Trophoblast cell (in vitro differentiated cells and primary cell): Measurements from ENCODE around the gene NTPCR.

ENCODE experiments used
- DNase-seq, 2 donors: peaks; one replicate each; pipeline ENCODE4 v3.0.0-alpha.2; 2016
- H2AFZ ChIP-seq: 2 replicates; pipeline ENCODE4 v1.6.1; 2013; ENCODE audit warnings: low read length, moderate library complexity, mild to moderate bottlenecking; ENCODE audit not compliant: insufficient read depth, poor library complexity
- H2AK5ac ChIP-seq: 2 replicates; pipeline ENCODE4 v1.6.1; 2013; ENCODE audit warnings: mild to moderate bottlenecking, low read length
- H2BK120ac ChIP-seq: 2 replicates; pipeline ENCODE4 v1.6.1; 2013; ENCODE audit warnings: low read length, mild to moderate bottlenecking, moderate library complexity; ENCODE audit not compliant: insufficient read depth, poor library complexity
- H2BK12ac ChIP-seq: 2 replicates; pipeline ENCODE4 v1.6.1; 2013; ENCODE audit warnings: mild to moderate bottlenecking, low read length, moderate library complexity
- H2BK5ac ChIP-seq: 2 replicates; pipeline ENCODE4 v1.6.1; 2013; ENCODE audit warnings: low read length, low read depth, moderate library complexity, mild to moderate bottlenecking; ENCODE audit not compliant: poor library complexity
- H3K14ac ChIP-seq: 2 replicates; pipeline ENCODE4 v1.6.1; 2013; ENCODE audit warnings: mild to moderate bottlenecking, low read length
- H3K18ac ChIP-seq: 2 replicates; pipeline ENCODE4 v1.6.1; 2013; ENCODE audit warnings: mild to moderate bottlenecking, low read length
- H3K23ac ChIP-seq: 2 replicates; pipeline ENCODE4 v1.6.1; 2013; ENCODE audit warnings: low read length
- H3K27ac ChIP-seq: 2 replicates; pipeline ENCODE4 v1.5.1; 2013; ENCODE audit warnings: low read depth, mild to moderate bottlenecking, inconsistent platforms, low read length, moderate library complexity
- H3K27me3 ChIP-seq: 2 replicates; pipeline ENCODE4 v1.6.1; 2013; ENCODE audit warnings: inconsistent platforms, mild to moderate bottlenecking, low read length, moderate library complexity; ENCODE audit not compliant: insufficient read depth
- H3K36me3 ChIP-seq, 2 experiments: 1 replicate in 1 of 2; 2 replicates in 1 of 2; pipeline ENCODE4 v1.6.1; 2013; ENCODE audit warnings: low read length in 2 of 2, mild to moderate bottlenecking in 2 of 2, moderate library complexity in 1 of 2; ENCODE audit not compliant: insufficient read depth in 2 of 2, control insufficient read depth in 1 of 2
- H3K4ac ChIP-seq: 2 replicates; pipeline ENCODE4 v1.6.1; 2013; ENCODE audit warnings: low read depth, mild to moderate bottlenecking, low read length, moderate library complexity
- H3K4me1 ChIP-seq, 2 experiments: 1 replicate in 1 of 2; 2 replicates in 1 of 2; pipeline ENCODE4 v1.6.1; 2013; ENCODE audit warnings: low read length in 2 of 2, mild to moderate bottlenecking in 2 of 2, moderate library complexity in 1 of 2; ENCODE audit not compliant: insufficient read depth in 2 of 2, control insufficient read depth in 1 of 2
- H3K4me2 ChIP-seq: 2 replicates; pipeline ENCODE4 v1.6.1; 2013; ENCODE audit warnings: inconsistent platforms, mild to moderate bottlenecking, low read length, moderate library complexity
- H3K4me3 ChIP-seq: 2 replicates; pipeline ENCODE4 v1.5.1; 2013; ENCODE audit warnings: mild to moderate bottlenecking, low read depth, low read length, inconsistent platforms
- H3K79me1 ChIP-seq: one replicate; pipeline ENCODE4 v1.6.1; 2013; ENCODE audit warnings: low read length
- H3K79me2 ChIP-seq: 2 replicates; pipeline ENCODE4 v1.6.1; 2013; ENCODE audit warnings: low read length, mild to moderate bottlenecking; ENCODE audit not compliant: control insufficient read depth, insufficient read depth, poor library complexity
- H3K9ac ChIP-seq: 2 replicates; pipeline ENCODE4 v1.6.1; 2013; ENCODE audit warnings: mild to moderate bottlenecking, low read length
- H3K9me3 ChIP-seq: 2 replicates; pipeline ENCODE4 v1.6.1; 2013; ENCODE audit warnings: low read depth, mild to moderate bottlenecking, control low read depth, inconsistent platforms, low read length; ENCODE audit not compliant: insufficient read depth
- H4K12ac ChIP-seq: 2 replicates; pipeline ENCODE4 v1.6.1; 2013; ENCODE audit warnings: low read depth, mild to moderate bottlenecking, low read length, moderate library complexity
- H4K8ac ChIP-seq: 2 replicates; pipeline ENCODE4 v1.6.1; 2013; ENCODE audit warnings: low read depth, mild to moderate bottlenecking, low read length, moderate library complexity
- H4K91ac ChIP-seq: one replicate; pipeline ENCODE4 v1.6.1; 2013; ENCODE audit warnings: low read depth, mild to moderate bottlenecking, low read length, moderate library complexity
- WGBS: extraction: QIAGEN DNeasy Blood & Tissue Kit; methylation state at CpG from one replicate; pipeline ENCODE4 v1.1.7; 2013; ENCODE audit warnings: missing lambda C conversion rate; ENCODE audit not compliant: insufficient read length, insufficient coverage; ENCODE audit errors: extremely low coverage; 5-methylcytosine and 5-hydroxymethylcytosine counted together

Gene NTPCR

GRCh38 chr1:233025567-233025966 is 75.2 kb downstream of the NTPCR start:
- Histone ChIP-seq H3K79me2 (no peaks in the 10 kb centered on the region), H3K27ac (no peak overlapping the region), H4K12ac (no peak overlapping the region), H4K8ac (no peak overlapping the region), H3K36me3 (no peaks in the 10 kb centered on the region), H3K9me3 (no peaks in the 10 kb centered on the region), H2BK120ac (no peak overlapping the region), H3K4me1 (peaks cover 2 to 6% of the 10 kb centered on the region in 2 experiments), H4K91ac (no peak overlapping the region), H3K14ac (no peak overlapping the region), H2BK12ac (no peak overlapping the region), H3K4me2 (no peak overlapping the region), H3K9ac (no peak overlapping the region), H3K79me1 (peaks cover 2% of the 10 kb centered on the region), H3K27me3 (no peaks in the 10 kb centered on the region), H2BK5ac (no peak overlapping the region), H3K4ac (no peak overlapping the region), H2AFZ (no peak overlapping the region), H3K4me3 (no peak overlapping the region), H3K23ac (no peak overlapping the region), H2AK5ac (no peak overlapping the region), H3K18ac (no peak overlapping the region)
- WGBS, result no CpG with 5 or more reads among the region's 2 CpGs
- peak; percentile 10 to 63 for DNase-seq

GRCh38 chr1:233027046-233027445 is 76.6 kb downstream of the NTPCR start:
- H4K91ac ChIP-seq, result no peak overlapping the region
- WGBS, result no CpG with 5 or more reads among the region's 5 CpGs
- no peak overlapping the region for H3K4ac ChIP-seq
- no peak overlapping the region for H3K23ac ChIP-seq
- no peak overlapping the region for H3K14ac ChIP-seq
- peaks cover 2 to 10% of the 10 kb centered on the region in 2 experiments for H3K4me1 ChIP-seq
- no peak overlapping the region for H2BK5ac ChIP-seq
- H3K79me2 ChIP-seq, result no peaks in the 10 kb centered on the region
- H2AK5ac ChIP-seq, result no peak overlapping the region
- H2AFZ ChIP-seq, result no peak overlapping the region
- no peak overlapping the region for H2BK12ac ChIP-seq
- H3K79me1 ChIP-seq, result no peaks in the 10 kb centered on the region
- H3K36me3 ChIP-seq, result no peaks in the 10 kb centered on the region
- no peak overlapping the region for H3K18ac ChIP-seq
- H3K4me3 ChIP-seq, result no peak overlapping the region
- H3K27ac ChIP-seq, result no peak overlapping the region
- H3K9ac ChIP-seq, result no peak overlapping the region
- H4K12ac ChIP-seq, result no peak overlapping the region
- H2BK120ac ChIP-seq, result no peak overlapping the region
- no peak for DNase-seq
- H3K27me3 ChIP-seq, result no peaks in the 10 kb centered on the region
- no peaks in the 10 kb centered on the region for H3K9me3 ChIP-seq
- no peak overlapping the region for H4K8ac ChIP-seq
- no peak overlapping the region for H3K4me2 ChIP-seq

DNA sequence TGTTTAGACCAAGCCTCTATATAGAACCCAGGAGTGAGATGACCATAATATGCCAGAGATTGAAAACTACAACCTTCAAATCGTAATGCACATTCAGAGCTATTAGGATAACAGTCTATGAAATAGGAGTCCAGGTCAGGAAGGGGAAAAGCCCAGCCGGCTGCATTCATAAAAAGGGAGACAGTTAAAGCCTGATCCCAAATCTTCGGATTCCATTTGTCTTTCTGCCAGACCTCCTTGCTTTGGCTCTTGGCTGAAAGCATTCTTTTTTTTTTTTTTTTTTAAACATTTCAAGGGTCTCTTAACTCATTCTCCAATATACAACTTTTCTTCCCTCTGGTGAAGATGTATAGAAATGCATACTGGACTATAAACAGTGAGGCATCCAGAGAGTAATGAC is 81.1 kb downstream of the NTPCR start:
- Histone ChIP-seq H3K9ac (no peak overlapping the region), H3K79me2 (no peaks in the 10 kb centered on the region), H3K36me3 (peaks cover 0 to 4% of the 10 kb centered on the region in 2 experiments), H2BK5ac (no peak overlapping the region), H3K4ac (no peak overlapping the region), H2BK120ac (no peak overlapping the region), H3K79me1 (no peaks in the 10 kb centered on the region), H4K8ac (no peak overlapping the region), H3K14ac (no peak overlapping the region), H2AFZ (no peak overlapping the region), H3K23ac (no peak overlapping the region), H3K18ac (no peak overlapping the region), H3K4me1 (peaks cover 2 to 5% of the 10 kb centered on the region in 2 experiments), H2BK12ac (no peak overlapping the region), H3K4me3 (no peak overlapping the region), H4K91ac (no peak overlapping the region), H3K9me3 (no peaks in the 10 kb centered on the region), H2AK5ac (no peak overlapping the region), H3K4me2 (no peak overlapping the region), H4K12ac (no peak overlapping the region), H3K27ac (no peak overlapping the region), H3K27me3 (no peaks in the 10 kb centered on the region)
- DNase-seq, result no peak
- WGBS, result no CpG with 5 or more reads among the region's 3 CpGs

DNA sequence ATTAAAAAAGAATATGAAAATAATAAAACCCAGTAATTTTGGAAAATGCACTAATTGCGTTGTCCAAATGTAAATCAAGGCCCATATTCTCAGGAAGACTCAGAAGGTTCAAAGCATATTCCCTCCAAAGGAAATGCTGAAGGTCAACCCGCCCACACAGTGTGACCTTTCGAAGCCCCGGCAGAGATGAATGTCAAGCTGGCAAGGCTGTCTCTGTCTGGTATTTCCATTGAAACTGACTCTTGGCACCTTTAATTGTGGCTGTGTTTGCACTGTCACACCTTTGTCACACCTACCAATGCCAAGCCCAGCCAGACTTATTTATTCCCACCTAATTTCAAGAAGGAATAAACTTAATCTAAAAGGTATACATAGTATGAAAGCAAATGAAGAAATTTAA is 82.5 kb downstream of the NTPCR start:
- H4K12ac ChIP-seq, result no peak overlapping the region
- no peak overlapping the region for H4K8ac ChIP-seq
- H3K9me3 ChIP-seq, result no peaks in the 10 kb centered on the region
- no peaks in the 10 kb centered on the region for H3K79me2 ChIP-seq
- no peak overlapping the region for H2BK5ac ChIP-seq
- H2AFZ ChIP-seq, result no peak overlapping the region
- H3K4me2 ChIP-seq, result no peak overlapping the region
- no peak for DNase-seq
- no peak overlapping the region for H3K27ac ChIP-seq
- no peaks in the 10 kb centered on the region for H3K27me3 ChIP-seq
- H3K79me1 ChIP-seq, result no peaks in the 10 kb centered on the region
- no peak overlapping the region for H3K4me3 ChIP-seq
- no peak overlapping the region for H2BK12ac ChIP-seq
- H3K36me3 ChIP-seq, result peaks cover 0 to 4% of the 10 kb centered on the region in 2 experiments
- H4K91ac ChIP-seq, result no peak overlapping the region
- no peak overlapping the region for H3K18ac ChIP-seq
- H3K4ac ChIP-seq, result no peak overlapping the region
- H3K14ac ChIP-seq, result no peak overlapping the region
- H3K23ac ChIP-seq, result no peak overlapping the region
- no peak overlapping the region for H2BK120ac ChIP-seq
- no peak overlapping the region for H3K9ac ChIP-seq
- H2AK5ac ChIP-seq, result no peak overlapping the region
- WGBS, result no CpG with 5 or more reads among the region's 4 CpGs
- peaks cover 2 to 5% of the 10 kb centered on the region in 2 experiments for H3K4me1 ChIP-seq
